ENCODE data around the gene TCOF1.

TCOF1 gene

GRCh38 chr5:150329038-150329437 is 28.5 kb upstream of the TCOF1 start:
- ChIA-PET CTCF (interaction anchor here (2.5 kb wide), 1 partner anchor 21 kb away, joined by 8 read pairs; no protein-coding TSS in a partner anchor), POLR2A (no interaction called here)

GRCh38 chr5:150329881-150330876 is 27.3 kb upstream of the TCOF1 start:
- DNase-seq (ENCODE audit: extremely low spot score) = no peak
- no peak for TF ChIP-seq CTCF (IDR thresholded peaks at IDR 0.05; ENCODE audit: control extremely low read depth, extremely low read depth, low read depth, missing control alignments)
- ChIA-PET CTCF (no interaction called here), POLR2A (no interaction called here)

More at GRCh38 chr5:150329038-150329437, 28.5 kb upstream of the TCOF1 start:
- no peak for TF ChIP-seq CTCF (IDR thresholded peaks at IDR 0.05; ENCODE audit: control extremely low read depth, extremely low read depth, low read depth, missing control alignments)
- DNase-seq (ENCODE audit: extremely low spot score) = no peak

- CTCF ChIA-PET = interaction anchor here (1.6 kb wide), 1 partner anchor 58 kb away, joined by 3 read pairs; no protein-coding TSS in a partner anchor
- DNase-seq (ENCODE audit: extremely low spot score) = no peak
Observed at GRCh38 chr5:150333400-150333799, 24.1 kb upstream of the TCOF1 start.

GRCh38 chr5:150335778-150336177 is 21.7 kb upstream of the TCOF1 start:
- ChIA-PET CTCF (interaction anchor here (1.6 to 2.4 kb wide), 2 partner anchors 10 to 15 kb away, joined by 4 to 12 read pairs; no protein-coding TSS in a partner anchor), POLR2A (interaction anchor here (0.5 kb wide), 1 partner anchor 673 kb away, joined by 3 read pairs; no protein-coding TSS in a partner anchor)
- TF ChIP-seq CTCF (IDR thresholded peaks at IDR 0.05; ENCODE audit: control extremely low read depth, extremely low read depth, low read depth, missing control alignments) = no peak
- DNase-seq (ENCODE audit: extremely low spot score) = no peak

More at GRCh38 chr5:150333400-150333799, 24.1 kb upstream of the TCOF1 start:
- TF ChIP-seq CTCF (IDR thresholded peaks at IDR 0.05; ENCODE audit: control extremely low read depth, extremely low read depth, low read depth, missing control alignments) = no peak
- POLR2A ChIA-PET = no interaction called here

- POLR2A ChIA-PET = no interaction called here
- DNase-seq (ENCODE audit: extremely low spot score) = no peak
- TF ChIP-seq CTCF (IDR thresholded peaks at IDR 0.05; ENCODE audit: control extremely low read depth, extremely low read depth, low read depth, missing control alignments) = no peak
- CTCF ChIA-PET = interaction anchor here (1.0 to 4.1 kb wide), 2 partner anchors 12 to 66 kb away, joined by 3 to 20 read pairs; no protein-coding TSS in a partner anchor
Observed at GRCh38 chr5:150338546-150338945, 19.0 kb upstream of the TCOF1 start.

GRCh38 chr5:150339165-150339564 is 18.3 kb upstream of the TCOF1 start:
- POLR2A ChIA-PET = no interaction called here
- no peak for DNase-seq (ENCODE audit: extremely low spot score)
- no peak for TF ChIP-seq CTCF (IDR thresholded peaks at IDR 0.05; ENCODE audit: control extremely low read depth, extremely low read depth, low read depth, missing control alignments)
- CTCF ChIA-PET = interaction anchor here (1.0 to 4.1 kb wide), 2 partner anchors 11 to 66 kb away, joined by 3 to 20 read pairs; no protein-coding TSS in a partner anchor

All from GM10248 (cell line).